Measurements from ENCODE around the gene KCNH1. TPM values are rescaled to one million over a fixed set of nuclear protein-coding genes. Genes with fewer than 3 reads are reported as not detected.

The KCNH1 gene
- total and polyA plus RNA-seq, 5 donors, result 0.02 TPM; not detected in 4

DNA sequence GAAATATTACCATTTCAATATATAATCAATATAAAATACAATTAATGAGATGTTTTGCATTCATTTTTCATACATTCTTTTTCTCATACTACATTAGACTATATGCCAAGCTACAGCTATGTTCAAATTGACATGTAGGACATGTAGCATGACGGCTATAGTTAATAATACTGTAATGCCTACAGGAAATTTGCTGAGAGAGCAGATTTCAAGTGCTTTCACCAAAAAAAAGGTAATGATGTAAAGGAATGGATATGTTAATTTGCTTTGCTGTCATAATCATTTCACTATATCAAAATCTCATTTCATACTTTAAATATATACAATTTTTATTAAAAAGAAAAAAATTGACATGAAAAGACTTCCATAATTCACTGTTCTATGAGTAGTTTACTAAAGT is 215.1 kb downstream of the KCNH1 start:
- H3K27ac ChIP-seq (ENCODE audit: low read length), result no peak overlapping the region
- H3K4me3 ChIP-seq (ENCODE audit: low read length), result no peak overlapping the region
- no peaks in the 10 kb centered on the region for H3K9me3 ChIP-seq (ENCODE audit: control insufficient read depth, low read length)
- intact Hi-C loops (cut with DNase I), result no loop called here
- H3K4me1 ChIP-seq (ENCODE audit: control insufficient read depth, insufficient read depth, low read length), result no peaks in the 10 kb centered on the region
- DNase-seq, result no peak
- no peak for ATAC-seq
- no peaks in the 10 kb centered on the region for H3K27me3 ChIP-seq (ENCODE audit: control insufficient read depth, insufficient read depth)
- 73% methylated on average over 1 of the region's 1 CpG for WGBS

- no peak for ATAC-seq
- intact Hi-C loops (cut with DNase I), result no loop called here
- Histone ChIP-seq H3K4me1 (ENCODE audit: control insufficient read depth, insufficient read depth, low read length) (no peaks in the 10 kb centered on the region), H3K4me3 (ENCODE audit: low read length) (no peak overlapping the region), H3K27me3 (ENCODE audit: control insufficient read depth, insufficient read depth) (no peaks in the 10 kb centered on the region), H3K27ac (ENCODE audit: low read length) (no peak overlapping the region), H3K9me3 (ENCODE audit: control insufficient read depth, low read length) (no peaks in the 10 kb centered on the region)
- no peak for DNase-seq
- 69% methylated on average over 4 of the region's 4 CpGs for WGBS
Measured at GRCh38 chr1:210917560-210918169, 216.3 kb downstream of the KCNH1 start.

DNA sequence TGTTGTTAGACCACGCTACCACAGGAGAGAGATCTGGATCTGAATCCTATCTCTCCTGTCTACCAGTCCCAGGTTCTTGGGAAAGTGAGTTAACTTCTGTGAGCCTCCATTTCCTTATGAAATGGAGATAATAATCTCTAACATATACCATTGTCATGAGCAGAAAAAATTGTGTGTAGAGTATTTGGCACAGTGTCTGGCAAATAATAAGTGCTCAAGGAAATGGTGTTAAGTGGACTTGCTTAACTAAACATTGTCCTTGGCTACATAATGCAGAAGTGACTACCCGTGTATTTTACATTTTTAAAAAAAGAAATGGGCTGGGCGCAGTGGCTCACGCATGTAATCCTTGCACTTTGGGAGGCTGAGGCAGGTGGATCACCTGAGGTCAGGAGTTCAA is 217.4 kb downstream of the KCNH1 start:
- intact Hi-C loops (cut with DNase I), result no loop called here
- DNase-seq (no peak), ATAC-seq (no peak)
- H3K9me3 ChIP-seq (ENCODE audit: control insufficient read depth, low read length), result no peaks in the 10 kb centered on the region
- H3K27ac ChIP-seq (ENCODE audit: low read length), result no peak overlapping the region
- WGBS, result 78% methylated on average over 4 of the region's 4 CpGs
- H3K4me3 ChIP-seq (ENCODE audit: low read length), result no peak overlapping the region
- no peaks in the 10 kb centered on the region for H3K4me1 ChIP-seq (ENCODE audit: control insufficient read depth, insufficient read depth, low read length)
- H3K27me3 ChIP-seq (ENCODE audit: control insufficient read depth, insufficient read depth), result no peaks in the 10 kb centered on the region

DNA sequence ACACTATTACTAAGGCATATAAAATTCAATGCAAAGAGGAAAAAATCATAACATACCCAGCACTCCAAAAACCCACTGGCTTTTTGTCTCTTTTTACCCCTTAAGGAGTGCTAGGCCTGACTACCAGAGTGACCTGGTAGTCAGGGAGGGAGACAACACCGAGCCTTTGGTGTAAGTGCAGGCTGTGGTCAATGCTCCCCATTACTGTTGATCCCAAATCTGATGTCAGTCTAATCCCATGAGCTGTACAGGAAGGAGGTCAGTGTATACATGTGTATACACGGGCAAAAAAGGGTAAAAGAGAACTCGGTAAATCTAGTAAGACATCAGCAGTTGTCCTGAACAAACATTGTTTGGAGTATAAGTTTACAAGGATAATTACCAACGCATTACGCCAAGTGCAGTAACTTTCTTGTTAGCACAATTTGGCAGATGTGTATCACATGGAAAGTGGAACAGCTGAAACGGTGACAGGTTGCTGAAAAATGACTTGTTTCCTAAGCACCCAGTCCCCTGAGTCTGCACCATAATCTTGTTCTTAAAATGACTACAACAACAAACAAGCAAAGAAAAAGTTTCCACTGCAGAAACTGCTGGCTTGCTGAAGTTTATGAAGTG is 217.9 kb downstream of the KCNH1 start:
- no peak for DNase-seq
- intact Hi-C loops (cut with DNase I), result no loop called here
- H3K4me3 ChIP-seq (ENCODE audit: low read length), result no peak overlapping the region
- H3K4me1 ChIP-seq (ENCODE audit: control insufficient read depth, insufficient read depth, low read length), result no peaks in the 10 kb centered on the region
- ATAC-seq, result peak in 1 of 2 donors; percentile 39
- H3K27me3 ChIP-seq (ENCODE audit: control insufficient read depth, insufficient read depth), result no peaks in the 10 kb centered on the region
- WGBS, result 69% methylated on average over 6 of the region's 6 CpGs
- H3K9me3 ChIP-seq (ENCODE audit: control insufficient read depth, low read length), result no peaks in the 10 kb centered on the region
- no peak overlapping the region for H3K27ac ChIP-seq (ENCODE audit: low read length)

DNA sequence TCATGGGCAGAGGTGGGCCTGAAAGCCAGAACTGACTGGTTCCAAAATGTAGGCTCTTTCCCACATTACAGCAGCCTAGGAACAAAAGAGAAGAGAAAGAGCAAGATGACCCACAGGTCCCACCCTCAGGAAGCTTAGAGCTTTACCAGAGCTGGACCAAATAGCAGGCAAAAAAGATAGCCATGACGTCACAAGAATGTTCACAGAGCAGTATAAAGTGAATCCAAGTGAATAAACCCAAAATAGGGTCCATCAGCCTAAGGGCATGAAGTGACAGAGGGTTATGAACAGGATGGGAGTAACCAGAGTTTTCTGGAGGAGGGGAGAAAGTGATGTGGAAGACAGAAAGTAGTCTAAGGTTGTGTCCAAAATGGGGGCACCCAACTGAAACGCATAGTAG is 221.2 kb downstream of the KCNH1 start:
- H3K27me3 ChIP-seq (ENCODE audit: control insufficient read depth, insufficient read depth), result no peaks in the 10 kb centered on the region
- no peak for ATAC-seq
- no peaks in the 10 kb centered on the region for H3K4me1 ChIP-seq (ENCODE audit: control insufficient read depth, insufficient read depth, low read length)
- no peaks in the 10 kb centered on the region for H3K9me3 ChIP-seq (ENCODE audit: control insufficient read depth, low read length)
- WGBS, result 70% methylated on average over 2 of the region's 2 CpGs
- H3K27ac ChIP-seq (ENCODE audit: low read length), result no peak overlapping the region
- H3K4me3 ChIP-seq (ENCODE audit: low read length), result no peak overlapping the region
- intact Hi-C loops (cut with DNase I), result no loop called here
- no peak for DNase-seq

DNA sequence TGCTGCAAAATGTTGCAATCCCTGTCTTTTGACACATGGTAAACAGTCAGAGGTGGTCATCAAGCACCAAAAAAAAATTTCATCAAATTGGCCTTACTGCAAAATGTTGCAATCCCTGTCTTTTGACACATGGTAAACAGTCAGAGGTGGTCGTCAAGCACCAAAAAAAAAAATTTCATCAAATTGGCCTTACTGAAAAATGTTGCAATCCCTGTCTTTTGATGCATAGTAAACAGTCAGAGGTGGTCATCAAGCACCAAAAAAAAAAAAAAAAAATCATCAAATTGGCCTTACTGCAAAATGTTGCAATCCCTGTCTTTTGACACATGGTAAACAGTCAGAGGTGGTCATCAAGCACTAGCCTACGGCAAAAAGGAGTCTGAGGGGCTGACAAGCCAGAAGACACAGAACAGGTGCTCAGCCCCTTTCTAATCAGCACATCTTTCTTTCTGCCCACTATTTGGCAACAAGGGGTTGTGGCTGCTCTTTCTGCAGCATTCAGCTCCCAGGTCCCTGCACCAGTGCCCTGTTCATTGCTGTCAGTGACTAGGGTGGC is 223.8 kb downstream of the KCNH1 start:
- Histone ChIP-seq H3K9me3 (ENCODE audit: control insufficient read depth, low read length) (no peaks in the 10 kb centered on the region), H3K27me3 (ENCODE audit: control insufficient read depth, insufficient read depth) (no peaks in the 10 kb centered on the region), H3K27ac (ENCODE audit: low read length) (no peak overlapping the region), H3K4me3 (ENCODE audit: low read length) (no peak overlapping the region), H3K4me1 (ENCODE audit: control insufficient read depth, insufficient read depth, low read length) (no peaks in the 10 kb centered on the region)
- 55% methylated on average over 2 of the region's 2 CpGs for WGBS
- intact Hi-C loops (cut with DNase I), result no loop called here
- ATAC-seq (no peak), DNase-seq (no peak)

- no peaks in the 10 kb centered on the region for H3K27me3 ChIP-seq (ENCODE audit: control insufficient read depth, insufficient read depth)
- intact Hi-C loops (cut with DNase I), result no loop called here
- no peaks in the 10 kb centered on the region for H3K9me3 ChIP-seq (ENCODE audit: control insufficient read depth, low read length)
- H3K4me3 ChIP-seq (ENCODE audit: low read length), result no peak overlapping the region
- ATAC-seq (no peak), DNase-seq (no peak)
- H3K4me1 ChIP-seq (ENCODE audit: control insufficient read depth, insufficient read depth, low read length), result no peaks in the 10 kb centered on the region
- H3K27ac ChIP-seq (ENCODE audit: low read length), result no peak overlapping the region
- WGBS, result 47% methylated on average over 3 of the region's 3 CpGs
Measured at GRCh38 chr1:210908791-210909190, 225.2 kb downstream of the KCNH1 start.

DNA sequence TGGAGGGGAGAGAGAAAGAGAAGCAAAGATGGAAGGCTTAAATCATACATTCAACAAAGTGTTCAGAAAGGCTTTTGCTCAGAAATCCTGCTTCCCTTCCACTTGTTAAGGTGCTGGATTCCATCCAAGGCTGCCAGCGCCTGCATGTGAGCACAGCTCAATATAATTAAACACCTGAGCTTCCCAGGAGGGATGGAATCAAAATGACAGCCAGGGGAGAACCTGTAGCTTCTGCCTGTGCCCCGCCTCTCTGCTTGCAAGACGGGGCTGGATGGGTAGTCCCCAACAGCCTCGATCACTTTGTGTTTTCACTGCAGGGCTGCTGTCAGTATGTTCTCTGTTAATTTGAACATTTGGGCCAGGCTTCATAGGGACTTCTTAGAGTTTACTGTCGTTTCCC is 225.7 kb downstream of the KCNH1 start:
- intact Hi-C loops (cut with DNase I), result no loop called here
- Histone ChIP-seq H3K27ac (ENCODE audit: low read length) (no peak overlapping the region), H3K27me3 (ENCODE audit: control insufficient read depth, insufficient read depth) (no peaks in the 10 kb centered on the region), H3K4me3 (ENCODE audit: low read length) (no peak overlapping the region), H3K4me1 (ENCODE audit: control insufficient read depth, insufficient read depth, low read length) (no peaks in the 10 kb centered on the region), H3K9me3 (ENCODE audit: control insufficient read depth, low read length) (no peaks in the 10 kb centered on the region)
- DNase-seq (no peak), ATAC-seq (no peak)
- 55% methylated on average over 5 of the region's 5 CpGs for WGBS

DNA sequence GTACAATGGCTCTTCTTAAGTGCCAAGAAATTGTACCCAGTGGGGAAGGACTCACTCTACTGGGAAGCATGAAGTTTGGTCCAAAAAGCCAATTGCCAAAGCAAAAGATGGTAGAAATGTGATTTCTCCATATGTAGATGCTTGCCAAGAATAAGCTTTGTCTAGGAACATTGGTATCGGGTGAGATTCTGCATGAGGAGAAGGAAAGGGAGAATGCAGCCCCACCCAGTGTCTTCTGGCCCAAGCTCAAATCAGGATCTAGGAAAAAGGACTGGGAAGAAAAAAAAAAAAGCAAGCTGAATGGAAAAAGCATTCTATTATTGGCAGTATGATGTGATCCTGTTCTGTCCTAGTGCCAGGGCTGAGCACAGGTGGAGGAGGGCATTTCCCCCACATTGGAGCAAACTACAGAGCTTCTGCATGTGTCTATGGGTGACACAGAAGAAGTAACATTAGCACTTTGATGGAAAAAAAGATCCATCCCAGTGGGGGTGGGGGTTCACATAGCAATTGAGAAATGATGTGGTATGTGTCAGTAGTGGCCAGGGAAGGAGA is 226.6 kb downstream of the KCNH1 start:
- Histone ChIP-seq H3K27ac (ENCODE audit: low read length) (no peak overlapping the region), H3K9me3 (ENCODE audit: control insufficient read depth, low read length) (no peaks in the 10 kb centered on the region), H3K27me3 (ENCODE audit: control insufficient read depth, insufficient read depth) (no peaks in the 10 kb centered on the region), H3K4me1 (ENCODE audit: control insufficient read depth, insufficient read depth, low read length) (no peaks in the 10 kb centered on the region), H3K4me3 (ENCODE audit: low read length) (no peak overlapping the region)
- WGBS, result 67% methylated on average over 1 of the region's 1 CpG
- intact Hi-C loops (cut with DNase I), result no loop called here
- ATAC-seq (peak; percentile 31 to 79), DNase-seq (no peak)

DNA sequence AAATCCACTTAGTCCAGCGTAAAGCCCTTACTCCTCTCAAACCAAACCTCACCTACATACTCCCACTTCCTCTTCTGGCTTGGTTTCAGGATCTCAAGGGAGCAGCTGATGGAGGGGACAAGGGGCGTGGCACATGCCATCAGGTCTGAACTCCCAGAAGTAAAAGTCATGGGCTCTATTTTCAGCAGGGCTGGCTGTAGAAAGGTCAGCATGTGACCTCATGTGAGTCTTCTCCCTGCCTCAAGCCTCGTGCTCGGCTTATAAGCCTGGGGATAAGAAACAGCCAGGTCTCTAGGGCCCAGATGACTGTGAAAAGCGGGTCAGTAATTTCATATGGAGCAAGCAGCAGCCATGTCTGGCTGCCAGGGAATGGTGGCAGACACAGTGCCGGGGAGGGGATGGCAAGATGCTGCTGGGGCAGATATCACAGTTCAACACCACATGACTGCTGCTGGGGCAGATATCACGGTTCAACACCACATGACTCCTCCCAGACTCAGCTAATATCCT is 227.9 kb downstream of the KCNH1 start:
- H3K9me3 ChIP-seq (ENCODE audit: control insufficient read depth, low read length), result no peaks in the 10 kb centered on the region

GRCh38 chr1:210905365-210905904 is 228.5 kb downstream of the KCNH1 start:
- no peak for DNase-seq
- WGBS, result 45% methylated on average over 4 of the region's 4 CpGs
- Histone ChIP-seq H3K27ac (ENCODE audit: low read length) (no peak overlapping the region), H3K4me1 (ENCODE audit: control insufficient read depth, insufficient read depth, low read length) (no peaks in the 10 kb centered on the region), H3K4me3 (ENCODE audit: low read length) (no peak overlapping the region), H3K9me3 (ENCODE audit: control insufficient read depth, low read length) (no peaks in the 10 kb centered on the region), H3K27me3 (ENCODE audit: control insufficient read depth, insufficient read depth) (no peaks in the 10 kb centered on the region)
- ATAC-seq, result no peak
- intact Hi-C loops (cut with DNase I), result no loop called here

More for the DNA sequence above, 227.9 kb downstream of the KCNH1 start:
- DNase-seq, result no peak
- H3K27me3 ChIP-seq (ENCODE audit: control insufficient read depth, insufficient read depth), result no peaks in the 10 kb centered on the region
- H3K27ac ChIP-seq (ENCODE audit: low read length), result no peak overlapping the region
- no peaks in the 10 kb centered on the region for H3K4me1 ChIP-seq (ENCODE audit: control insufficient read depth, insufficient read depth, low read length)
- peak in 1 of 2 donors; percentile 17 for ATAC-seq
- intact Hi-C loops (cut with DNase I), result no loop called here
- H3K4me3 ChIP-seq (ENCODE audit: low read length), result no peak overlapping the region
- 40% methylated on average over 7 of the region's 7 CpGs for WGBS

Measured in right cardiac atrium (tissue), 5 donors.